Endothelial cell (in vitro differentiated cells): Measurements from ENCODE around the gene LUZP1. TPM values are rescaled to one million over a fixed set of nuclear protein-coding genes. Genes with fewer than 3 reads are reported as not detected.

ENCODE experiments used
- DNase-seq: peaks from one replicate; pipeline ENCODE4 v3.0.0; 2021; ENCODE audit warnings: low spot score
- H3K27ac Mint-ChIP-seq: one replicate; pipeline ENCODE4 v1.8.0; 2021; ENCODE audit warnings: mixed read lengths, inconsistent platforms; ENCODE audit not compliant: unreplicated experiment
- H3K27me3 Mint-ChIP-seq: one replicate; pipeline ENCODE4 v1.8.0; 2021; ENCODE audit warnings: mild to moderate bottlenecking, moderate library complexity, mixed read lengths, inconsistent platforms; ENCODE audit not compliant: unreplicated experiment
- H3K36me3 Mint-ChIP-seq: one replicate; pipeline ENCODE4 v1.8.0; 2021; ENCODE audit warnings: mild to moderate bottlenecking, low read depth, mixed read lengths, inconsistent platforms; ENCODE audit not compliant: unreplicated experiment
- H3K4me1 Mint-ChIP-seq: one replicate; pipeline ENCODE4 v1.8.0; 2021; ENCODE audit warnings: mild to moderate bottlenecking, mixed read lengths, inconsistent platforms; ENCODE audit not compliant: unreplicated experiment
- H3K4me3 Mint-ChIP-seq: one replicate; pipeline ENCODE4 v1.8.0; 2021; ENCODE audit warnings: mild to moderate bottlenecking, mixed read lengths, inconsistent platforms; ENCODE audit not compliant: unreplicated experiment
- H3K9me3 Mint-ChIP-seq: one replicate; pipeline ENCODE4 v1.8.0; 2021; ENCODE audit warnings: mixed read lengths, inconsistent platforms; ENCODE audit not compliant: unreplicated experiment
- total RNA-seq: library from RNA; stranded (reverse); fragmentation: NEBNext Ultra II Directional; extraction: Animal tissue kit (Norgen Biotek cat#: 25700); gene quantifications from one replicate; pipeline ENCODE4 v1.2.1, GENCODE V29; 2021; ENCODE audit not compliant: unreplicated experiment
- TF ChIP-seq, protein P1 (sequence below): fragments of 200-600 bp; sonication (generic); IDR thresholded peaks from one replicate; pipeline ENCODE4 v1.5.0; 2021; ENCODE audit warnings: antibody characterized with exemption; ENCODE audit not compliant: unreplicated experiment

The LUZP1 gene
- total RNA-seq, 1 donor from 2014 or later, result 103 TPM

DNA sequence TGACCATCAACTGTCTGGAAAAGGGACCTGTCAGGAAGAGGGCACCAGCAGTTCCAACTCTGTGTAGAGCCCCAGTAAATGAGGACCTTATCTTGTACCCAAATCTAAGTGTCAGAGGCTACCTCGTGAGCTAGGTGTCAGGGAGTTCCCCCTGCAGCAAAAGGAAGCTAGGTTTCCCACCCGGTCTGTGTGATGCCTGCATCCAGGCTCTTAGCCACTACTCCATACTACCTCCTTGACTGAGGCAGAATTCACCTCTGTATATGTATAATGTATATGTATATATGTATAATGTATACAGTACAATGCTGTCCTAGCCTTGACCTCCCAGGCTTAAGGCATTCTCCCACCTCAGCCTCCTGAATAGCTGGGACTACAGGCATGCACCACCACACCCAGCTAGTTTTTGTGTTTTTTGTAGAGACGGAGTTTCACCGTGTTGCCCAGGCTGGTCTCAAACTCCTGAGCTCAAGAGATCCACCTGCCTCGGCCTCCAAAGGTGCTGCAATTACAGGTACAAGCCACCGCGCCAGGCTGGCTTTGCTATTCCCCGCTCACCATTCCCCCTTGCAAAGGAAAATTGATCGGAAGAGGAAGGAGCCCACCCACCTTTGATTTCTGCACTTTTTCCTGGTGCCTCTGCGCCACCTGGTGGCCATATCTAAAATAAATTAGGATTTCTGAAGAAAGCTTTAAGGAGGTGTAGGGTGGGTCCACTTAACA, 15.7 kb upstream of the LUZP1 start:
- Mint-ChIP-seq H3K27me3 (peaks cover 6% of the 10 kb centered on the region), H3K36me3 (no peaks in the 10 kb centered on the region), H3K9me3 (no peaks in the 10 kb centered on the region), H3K27ac (no peak overlapping the region), H3K4me3 (peak overlapping the region; percentile 59), H3K4me1 (no peaks in the 10 kb centered on the region)
- TF ChIP-seq, protein P1, sequence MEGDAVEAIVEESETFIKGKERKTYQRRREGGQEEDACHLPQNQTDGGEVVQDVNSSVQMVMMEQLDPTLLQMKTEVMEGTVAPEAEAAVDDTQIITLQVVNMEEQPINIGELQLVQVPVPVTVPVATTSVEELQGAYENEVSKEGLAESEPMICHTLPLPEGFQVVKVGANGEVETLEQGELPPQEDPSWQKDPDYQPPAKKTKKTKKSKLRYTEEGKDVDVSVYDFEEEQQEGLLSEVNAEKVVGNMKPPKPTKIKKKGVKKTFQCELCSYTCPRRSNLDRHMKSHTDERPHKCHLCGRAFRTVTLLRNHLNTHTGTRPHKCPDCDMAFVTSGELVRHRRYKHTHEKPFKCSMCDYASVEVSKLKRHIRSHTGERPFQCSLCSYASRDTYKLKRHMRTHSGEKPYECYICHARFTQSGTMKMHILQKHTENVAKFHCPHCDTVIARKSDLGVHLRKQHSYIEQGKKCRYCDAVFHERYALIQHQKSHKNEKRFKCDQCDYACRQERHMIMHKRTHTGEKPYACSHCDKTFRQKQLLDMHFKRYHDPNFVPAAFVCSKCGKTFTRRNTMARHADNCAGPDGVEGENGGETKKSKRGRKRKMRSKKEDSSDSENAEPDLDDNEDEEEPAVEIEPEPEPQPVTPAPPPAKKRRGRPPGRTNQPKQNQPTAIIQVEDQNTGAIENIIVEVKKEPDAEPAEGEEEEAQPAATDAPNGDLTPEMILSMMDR, result peak; percentile 98
- peak; percentile 44 for DNase-seq

DNA sequence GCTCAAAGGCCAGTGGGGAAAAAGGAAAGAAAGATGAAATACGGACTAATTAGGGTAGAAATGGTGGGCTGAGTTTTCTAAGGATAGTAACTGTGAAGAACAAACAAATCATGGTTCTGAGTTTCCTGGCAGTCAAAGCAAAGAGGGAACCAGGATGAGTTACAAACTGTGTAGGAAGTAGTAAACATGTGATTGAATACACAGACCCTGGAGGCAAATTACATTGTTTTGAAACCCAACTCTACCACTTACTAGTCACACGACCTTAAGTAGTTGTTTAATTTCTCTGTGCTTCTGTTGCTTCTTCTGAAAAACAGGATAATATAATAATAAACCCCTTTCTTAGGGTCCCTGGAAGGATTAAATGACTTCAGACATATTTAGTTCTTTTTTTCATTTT, 11.2 kb upstream of the LUZP1 start:
- no peak overlapping the region for H3K27ac Mint-ChIP-seq
- peaks cover 24% of the 10 kb centered on the region for H3K4me1 Mint-ChIP-seq
- H3K4me3 Mint-ChIP-seq, result no peak overlapping the region
- DNase-seq, result no peak
- TF ChIP-seq, protein P1, result no peak
- H3K36me3 Mint-ChIP-seq, result no peaks in the 10 kb centered on the region
- no peaks in the 10 kb centered on the region for H3K9me3 Mint-ChIP-seq
- H3K27me3 Mint-ChIP-seq, result peaks cover 8% of the 10 kb centered on the region

DNA sequence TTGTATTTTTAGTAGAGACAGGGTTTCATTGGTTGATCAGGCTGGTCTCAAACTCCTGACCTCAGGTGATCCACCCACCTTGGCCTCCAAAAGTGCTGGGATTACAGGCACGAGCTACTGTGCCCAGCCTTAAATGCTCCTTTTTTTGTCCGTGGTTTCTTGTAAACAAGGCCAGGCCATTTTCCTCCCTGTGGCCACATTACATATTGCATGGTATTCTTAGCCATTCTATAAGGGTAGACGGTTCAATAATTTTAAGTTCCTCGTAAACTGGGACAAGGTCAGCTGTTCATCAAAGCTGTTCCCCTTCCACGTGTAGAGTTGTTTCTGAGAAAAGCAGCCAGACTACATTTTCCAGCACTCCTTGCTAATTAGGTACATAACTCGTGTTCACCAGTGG, 10.3 kb upstream of the LUZP1 start:
- peak overlapping the region; percentile 81 for H3K27ac Mint-ChIP-seq
- H3K9me3 Mint-ChIP-seq, result no peaks in the 10 kb centered on the region
- peaks cover 8% of the 10 kb centered on the region for H3K27me3 Mint-ChIP-seq
- TF ChIP-seq, protein P1, result peak; percentile 73
- DNase-seq, result peak; percentile 14
- H3K4me3 Mint-ChIP-seq, result no peak overlapping the region
- H3K36me3 Mint-ChIP-seq, result no peaks in the 10 kb centered on the region
- H3K4me1 Mint-ChIP-seq, result peaks cover 24% of the 10 kb centered on the region

DNA sequence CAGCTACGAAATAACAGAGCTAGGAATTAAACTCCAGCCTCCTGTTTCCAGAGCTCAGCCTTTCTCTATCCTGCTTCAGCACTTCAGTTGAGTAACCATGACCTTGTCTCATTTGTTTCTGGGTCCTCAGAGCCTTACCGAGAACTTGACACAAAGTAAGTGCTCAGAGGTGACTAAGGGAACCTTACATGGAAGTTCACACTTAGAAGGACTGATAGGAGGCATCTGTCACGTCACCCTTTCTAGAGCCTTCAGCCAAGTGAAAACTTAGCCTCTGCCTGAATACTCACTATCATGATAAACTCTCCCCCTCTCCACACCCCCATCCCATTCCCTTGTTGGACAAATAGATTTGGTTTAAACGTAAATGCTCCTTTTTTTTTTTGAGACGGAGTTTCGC, 9.8 kb upstream of the LUZP1 start:
- Mint-ChIP-seq H3K9me3 (no peaks in the 10 kb centered on the region), H3K36me3 (no peaks in the 10 kb centered on the region), H3K27ac (peak overlapping the region; percentile 81), H3K4me1 (peaks cover 24% of the 10 kb centered on the region), H3K27me3 (peaks cover 7% of the 10 kb centered on the region), H3K4me3 (no peak overlapping the region)
- no peak for DNase-seq
- TF ChIP-seq, protein P1, result no peak
